ENCODE data around the gene ORC1. TPM values are rescaled to one million over a fixed set of nuclear protein-coding genes. Genes with fewer than 3 reads are reported as not detected.

The ORC1 gene
- polyA plus RNA-seq, 1 donor (not counting 4 experiments of a cell fraction or from before 2014, with no cell fraction given): 5.8 TPM

DNA sequence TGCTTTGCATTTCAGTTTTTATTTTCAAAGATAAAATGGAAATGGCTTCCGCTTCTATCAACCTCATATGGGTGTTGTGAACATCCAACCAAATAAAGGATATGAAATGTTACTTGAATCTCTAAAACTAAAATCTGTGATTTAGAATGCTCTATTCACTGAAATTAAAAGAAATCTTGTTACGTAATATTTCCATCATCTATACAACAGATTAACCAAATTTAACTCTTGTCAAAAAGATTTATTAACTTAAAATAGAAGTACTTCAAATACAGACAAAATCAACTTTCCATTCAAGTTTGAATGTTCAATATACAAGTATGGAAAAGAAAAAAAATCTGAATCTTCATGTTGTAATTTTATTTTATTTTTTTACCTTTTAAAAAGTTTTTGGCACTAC, 18.8 kb upstream of the ORC1 start:
- peaks cover 4% of the 10 kb centered on the region for H3K4me1 ChIP-seq (ENCODE audit: control insufficient read depth, extremely low read depth, insufficient read depth, low read length)
- H3K4me3 ChIP-seq (ENCODE audit: control insufficient read depth in 2 of 3, extremely low read depth in 1 of 3, insufficient read depth in 2 of 3, low read depth in 1 of 3, low read length in 3 of 3): no peak overlapping the region
- TF ChIP-seq, protein P1, sequence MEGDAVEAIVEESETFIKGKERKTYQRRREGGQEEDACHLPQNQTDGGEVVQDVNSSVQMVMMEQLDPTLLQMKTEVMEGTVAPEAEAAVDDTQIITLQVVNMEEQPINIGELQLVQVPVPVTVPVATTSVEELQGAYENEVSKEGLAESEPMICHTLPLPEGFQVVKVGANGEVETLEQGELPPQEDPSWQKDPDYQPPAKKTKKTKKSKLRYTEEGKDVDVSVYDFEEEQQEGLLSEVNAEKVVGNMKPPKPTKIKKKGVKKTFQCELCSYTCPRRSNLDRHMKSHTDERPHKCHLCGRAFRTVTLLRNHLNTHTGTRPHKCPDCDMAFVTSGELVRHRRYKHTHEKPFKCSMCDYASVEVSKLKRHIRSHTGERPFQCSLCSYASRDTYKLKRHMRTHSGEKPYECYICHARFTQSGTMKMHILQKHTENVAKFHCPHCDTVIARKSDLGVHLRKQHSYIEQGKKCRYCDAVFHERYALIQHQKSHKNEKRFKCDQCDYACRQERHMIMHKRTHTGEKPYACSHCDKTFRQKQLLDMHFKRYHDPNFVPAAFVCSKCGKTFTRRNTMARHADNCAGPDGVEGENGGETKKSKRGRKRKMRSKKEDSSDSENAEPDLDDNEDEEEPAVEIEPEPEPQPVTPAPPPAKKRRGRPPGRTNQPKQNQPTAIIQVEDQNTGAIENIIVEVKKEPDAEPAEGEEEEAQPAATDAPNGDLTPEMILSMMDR (optimal IDR thresholded peaks at IDR 0.05 in 1 of 3, IDR thresholded peaks at IDR 0.05 in 1 of 3, conservative IDR thresholded peaks at IDR 0.05 in 1 of 3; ENCODE audit: extremely low read depth in 1 of 3, insufficient read depth in 2 of 3, low read length in 3 of 3): no peak
- no peak for TF ChIP-seq EZH2 (IDR thresholded peaks at IDR 0.05; ENCODE audit: low read length)

DNA sequence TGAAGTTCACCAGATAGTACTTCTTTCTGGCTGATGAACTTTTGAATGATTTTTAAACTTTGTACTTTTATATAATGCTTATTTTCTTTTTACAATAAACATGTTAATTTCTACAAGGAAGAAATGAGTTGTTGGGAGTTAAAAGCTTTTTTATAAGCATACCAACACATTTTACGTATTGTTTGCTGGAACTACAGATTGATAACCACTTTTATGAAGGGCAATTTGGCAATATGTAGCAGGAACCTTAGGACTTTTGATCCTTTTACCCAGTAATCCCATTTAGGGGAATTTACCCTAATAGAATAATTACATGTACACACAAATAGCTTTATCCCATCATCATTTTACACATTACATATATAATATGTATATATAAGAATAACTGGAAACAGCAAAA, 16.5 kb upstream of the ORC1 start:
- TF ChIP-seq, protein P1 (optimal IDR thresholded peaks at IDR 0.05 in 1 of 3, IDR thresholded peaks at IDR 0.05 in 1 of 3, conservative IDR thresholded peaks at IDR 0.05 in 1 of 3; ENCODE audit: extremely low read depth in 1 of 3, insufficient read depth in 2 of 3, low read length in 3 of 3): no peak
- no peak overlapping the region for H3K4me2 ChIP-seq (ENCODE audit: control insufficient read depth, extremely low read depth, insufficient read depth, low read depth, low read length)
- dilution Hi-C loops (cut with MboI; ENCODE audit: extremely low pct_ligation_motif_present, low sequenced_read_pairs): no loop called here
- no peaks in the 10 kb centered on the region for H4K20me1 ChIP-seq (ENCODE audit: control insufficient read depth, extremely low read depth, insufficient read depth, low read length)
- no peaks in the 10 kb centered on the region for H3K9me1 ChIP-seq (ENCODE audit: control insufficient read depth, extremely low read depth, insufficient read depth, low read length)
- H3K79me2 ChIP-seq (ENCODE audit: control insufficient read depth, insufficient read depth, low read length): no peaks in the 10 kb centered on the region
- no peaks in the 10 kb centered on the region for H3K9me3 ChIP-seq (ENCODE audit: control insufficient read depth, low read depth, low read length)
- no peak for FAIRE-seq
- no peaks in the 10 kb centered on the region for H3K27me3 ChIP-seq (ENCODE audit: control insufficient read depth, extremely low read depth, insufficient read depth, low read length)
- H3K9ac ChIP-seq (ENCODE audit: control insufficient read depth, extremely low read depth, insufficient read depth, low read length): no peak overlapping the region
- no peak for DNase-seq (ENCODE audit: low read depth, low spot score)
- H3K4me3 ChIP-seq (ENCODE audit: control insufficient read depth in 2 of 3, extremely low read depth in 1 of 3, insufficient read depth in 2 of 3, low read depth in 1 of 3, low read length in 3 of 3): no peak overlapping the region
- no peaks in the 10 kb centered on the region for H3K4me1 ChIP-seq (ENCODE audit: control insufficient read depth, extremely low read depth, insufficient read depth, low read length)
- H2AFZ ChIP-seq (ENCODE audit: control insufficient read depth, low read length): no peak overlapping the region
- peaks cover 8 to 12% of the 10 kb centered on the region in 2 experiments for H3K36me3 ChIP-seq (ENCODE audit: control insufficient read depth in 2 of 2, extremely low read depth in 1 of 2, insufficient read depth in 2 of 2, low read length in 2 of 2)
- no peak overlapping the region for H3K27ac ChIP-seq (ENCODE audit: control insufficient read depth, insufficient read depth, low read length)

More for the DNA sequence above, 18.8 kb upstream of the ORC1 start:
- Histone ChIP-seq H3K79me2 (ENCODE audit: control insufficient read depth, insufficient read depth, low read length) (no peaks in the 10 kb centered on the region), H3K9me3 (ENCODE audit: control insufficient read depth, low read depth, low read length) (no peaks in the 10 kb centered on the region), H3K9me1 (ENCODE audit: control insufficient read depth, extremely low read depth, insufficient read depth, low read length) (no peaks in the 10 kb centered on the region), H4K20me1 (ENCODE audit: control insufficient read depth, extremely low read depth, insufficient read depth, low read length) (no peaks in the 10 kb centered on the region), H2AFZ (ENCODE audit: control insufficient read depth, low read length) (no peak overlapping the region), H3K9ac (ENCODE audit: control insufficient read depth, extremely low read depth, insufficient read depth, low read length) (no peak overlapping the region), H3K27me3 (ENCODE audit: control insufficient read depth, extremely low read depth, insufficient read depth, low read length) (no peaks in the 10 kb centered on the region), H3K36me3 (ENCODE audit: control insufficient read depth in 2 of 2, extremely low read depth in 1 of 2, insufficient read depth in 2 of 2, low read length in 2 of 2) (peaks cover 7 to 8% of the 10 kb centered on the region in 2 experiments), H3K4me2 (ENCODE audit: control insufficient read depth, extremely low read depth, insufficient read depth, low read depth, low read length) (no peak overlapping the region), H3K27ac (ENCODE audit: control insufficient read depth, insufficient read depth, low read length) (no peak overlapping the region)
- dilution Hi-C loops (cut with MboI; ENCODE audit: extremely low pct_ligation_motif_present, low sequenced_read_pairs): no loop called here
- DNase-seq (ENCODE audit: low read depth, low spot score) (no peak), FAIRE-seq (no peak)

All from keratinocyte (primary cell).